Parathyroid adenoma (tissue), 2 donors: ENCODE results near the gene PEG3.

ENCODE experiments used
- H2AFZ ChIP-seq: fragments of 300-600 bp; sonication (generic); one replicate; pipeline ENCODE4 v1.7.0; 2017; ENCODE audit warnings: antibody characterized with exemption, mild to moderate bottlenecking
- H3K27ac ChIP-seq: fragments of 300-600 bp; sonication (generic); one replicate; pipeline ENCODE4 v1.7.0; 2017
- H3K27me3 ChIP-seq: fragments of 300-600 bp; sonication (generic); one replicate; pipeline ENCODE4 v1.7.0; 2017; ENCODE audit warnings: low read length; ENCODE audit not compliant: control insufficient read depth, insufficient read depth
- H3K36me3 ChIP-seq: fragments of 300-600 bp; sonication (generic); one replicate; pipeline ENCODE4 v1.7.0; 2017; ENCODE audit warnings: low read length; ENCODE audit not compliant: control insufficient read depth, insufficient read depth
- H3K4me1 ChIP-seq: fragments of 300-600 bp; sonication (generic); one replicate; pipeline ENCODE4 v1.7.0; 2017; ENCODE audit warnings: control low read depth
- H3K4me2 ChIP-seq: fragments of 300-600 bp; sonication (generic); one replicate; pipeline ENCODE4 v1.7.0; 2017; ENCODE audit warnings: low read length
- H3K4me3 ChIP-seq: fragments of 300-600 bp; sonication (generic); one replicate; pipeline ENCODE4 v1.7.0; 2017; ENCODE audit warnings: low read depth, low read length
- H3K79me2 ChIP-seq: fragments of 300-600 bp; sonication (generic); one replicate; pipeline ENCODE4 v1.7.0; 2017; ENCODE audit warnings: control low read depth
- H3K9ac ChIP-seq: fragments of 300-600 bp; sonication (generic); one replicate; pipeline ENCODE4 v1.7.0; 2017; ENCODE audit warnings: mild to moderate bottlenecking
- H3K9me3 ChIP-seq: fragments of 300-600 bp; sonication (generic); one replicate; pipeline ENCODE4 v1.7.0; 2017; ENCODE audit warnings: low read length; ENCODE audit not compliant: control insufficient read depth
- TF ChIP-seq, protein P1 (sequence below): fragments of 300-600 bp; sonication (generic); IDR thresholded peaks from one replicate; pipeline ENCODE4 v1.7.0; 2017; ENCODE audit warnings: antibody characterized with exemption, mild to moderate bottlenecking
- donor health status: primary hyperparathyroidism.

The PEG3 gene

DNA sequence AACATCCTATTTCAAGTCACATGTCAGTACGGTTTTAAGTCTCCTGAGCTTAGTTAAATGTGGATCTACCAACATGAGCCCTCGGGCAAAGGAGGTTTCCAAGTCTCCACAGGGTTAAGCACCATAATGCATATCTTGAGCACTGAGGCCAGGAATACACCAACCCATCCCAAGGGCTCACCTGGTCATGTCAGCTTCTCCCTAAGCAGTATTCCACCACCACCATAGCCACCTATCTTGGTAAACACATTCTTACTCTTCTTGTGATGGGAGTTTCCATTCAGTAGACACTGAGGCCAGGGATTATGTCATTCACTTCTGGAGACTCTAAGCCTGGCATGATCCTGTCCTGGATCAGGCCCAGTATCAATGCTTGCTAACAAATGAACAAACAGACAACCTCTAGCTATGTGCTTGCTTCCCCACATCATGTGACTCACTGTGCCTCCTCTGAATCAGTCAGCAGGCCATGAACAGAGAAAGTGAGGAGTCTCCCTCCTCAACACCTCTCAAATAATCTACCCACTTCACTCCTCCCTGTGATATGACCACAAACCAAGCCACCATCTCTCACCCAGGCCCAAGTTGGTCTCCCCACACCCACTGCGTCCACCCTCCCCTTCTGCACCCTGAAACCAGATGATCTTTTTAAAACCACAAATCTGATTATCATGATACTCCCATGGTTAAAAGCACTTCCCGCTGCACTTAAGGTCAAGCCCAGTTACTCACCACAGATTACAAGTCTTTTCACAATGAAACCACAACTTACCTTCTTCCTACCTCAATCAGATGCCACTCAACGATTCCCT is 5.8 kb downstream of the PEG3 start:
- H3K27me3 ChIP-seq = no peaks in the 10 kb centered on the region
- H3K79me2 ChIP-seq = peaks cover 3% of the 10 kb centered on the region
- no peaks in the 10 kb centered on the region for H3K36me3 ChIP-seq
- TF ChIP-seq, protein P1, sequence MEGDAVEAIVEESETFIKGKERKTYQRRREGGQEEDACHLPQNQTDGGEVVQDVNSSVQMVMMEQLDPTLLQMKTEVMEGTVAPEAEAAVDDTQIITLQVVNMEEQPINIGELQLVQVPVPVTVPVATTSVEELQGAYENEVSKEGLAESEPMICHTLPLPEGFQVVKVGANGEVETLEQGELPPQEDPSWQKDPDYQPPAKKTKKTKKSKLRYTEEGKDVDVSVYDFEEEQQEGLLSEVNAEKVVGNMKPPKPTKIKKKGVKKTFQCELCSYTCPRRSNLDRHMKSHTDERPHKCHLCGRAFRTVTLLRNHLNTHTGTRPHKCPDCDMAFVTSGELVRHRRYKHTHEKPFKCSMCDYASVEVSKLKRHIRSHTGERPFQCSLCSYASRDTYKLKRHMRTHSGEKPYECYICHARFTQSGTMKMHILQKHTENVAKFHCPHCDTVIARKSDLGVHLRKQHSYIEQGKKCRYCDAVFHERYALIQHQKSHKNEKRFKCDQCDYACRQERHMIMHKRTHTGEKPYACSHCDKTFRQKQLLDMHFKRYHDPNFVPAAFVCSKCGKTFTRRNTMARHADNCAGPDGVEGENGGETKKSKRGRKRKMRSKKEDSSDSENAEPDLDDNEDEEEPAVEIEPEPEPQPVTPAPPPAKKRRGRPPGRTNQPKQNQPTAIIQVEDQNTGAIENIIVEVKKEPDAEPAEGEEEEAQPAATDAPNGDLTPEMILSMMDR = no peak
- no peak overlapping the region for H3K9ac ChIP-seq
- H3K9me3 ChIP-seq = no peaks in the 10 kb centered on the region
- peaks cover 4% of the 10 kb centered on the region for H3K4me1 ChIP-seq
- H3K4me3 ChIP-seq = no peak overlapping the region
- no peak overlapping the region for H2AFZ ChIP-seq
- no peak overlapping the region for H3K4me2 ChIP-seq
- no peak overlapping the region for H3K27ac ChIP-seq

DNA sequence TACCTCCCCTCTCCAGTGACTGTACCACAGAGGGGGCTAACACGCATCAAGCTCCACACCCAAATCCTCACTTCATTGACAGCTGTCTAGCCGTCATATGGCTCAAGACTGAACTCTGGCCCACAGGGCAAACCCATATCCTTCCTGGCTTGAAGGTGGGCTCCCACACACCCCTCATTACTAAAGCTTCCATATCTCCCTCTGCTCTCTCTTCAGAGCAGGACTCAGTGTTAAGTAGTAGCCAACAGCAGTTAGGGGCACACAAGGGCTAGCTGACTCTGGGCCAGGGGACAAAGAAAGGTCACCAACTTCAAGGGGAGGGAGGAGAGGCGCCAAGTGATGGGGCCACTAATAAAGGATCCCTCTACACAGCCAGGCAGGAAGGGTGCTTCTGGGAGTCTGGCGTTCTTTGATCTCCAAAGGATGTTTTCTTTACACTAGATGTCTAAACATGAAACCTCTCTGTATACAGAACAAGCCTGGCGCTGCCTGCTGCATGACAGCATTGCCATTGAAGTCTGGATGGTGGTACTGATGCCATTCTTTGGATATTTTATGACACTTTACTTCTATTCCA is 8.1 kb downstream of the PEG3 start:
- Histone ChIP-seq H3K79me2 (peaks cover 5% of the 10 kb centered on the region), H3K4me3 (no peak overlapping the region), H3K9me3 (no peaks in the 10 kb centered on the region), H3K9ac (no peak overlapping the region), H3K4me1 (peaks cover 4% of the 10 kb centered on the region), H3K27ac (no peak overlapping the region), H3K27me3 (no peaks in the 10 kb centered on the region), H3K4me2 (no peak overlapping the region), H3K36me3 (no peaks in the 10 kb centered on the region), H2AFZ (no peak overlapping the region)
- TF ChIP-seq, protein P1 = no peak

DNA sequence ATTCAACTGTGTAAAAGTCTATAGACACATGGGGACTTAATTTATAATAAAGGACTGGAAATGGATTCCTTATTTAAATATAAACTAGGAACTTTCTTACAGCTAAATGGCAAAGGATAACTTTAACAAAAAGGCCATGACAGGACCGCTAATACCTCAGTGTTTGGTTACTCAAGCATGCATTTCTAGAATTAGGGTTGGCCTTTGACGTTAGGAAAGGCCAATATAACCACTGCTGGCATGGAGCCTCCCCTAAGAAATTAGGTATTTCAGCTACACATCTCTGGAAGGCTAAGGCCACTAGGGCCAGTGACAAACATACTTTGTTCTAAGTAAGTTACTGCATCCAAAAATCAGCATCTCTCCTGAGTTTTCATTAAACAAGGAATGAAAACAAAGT is 9.3 kb downstream of the PEG3 start:
- H3K4me2 ChIP-seq = no peak overlapping the region
- H3K4me1 ChIP-seq = peaks cover 4% of the 10 kb centered on the region
- H3K9ac ChIP-seq = no peak overlapping the region
- no peak overlapping the region for H3K27ac ChIP-seq
- H3K9me3 ChIP-seq = no peaks in the 10 kb centered on the region
- no peaks in the 10 kb centered on the region for H3K36me3 ChIP-seq
- H3K27me3 ChIP-seq = no peaks in the 10 kb centered on the region
- peaks cover 5% of the 10 kb centered on the region for H3K79me2 ChIP-seq
- no peak overlapping the region for H3K4me3 ChIP-seq
- H2AFZ ChIP-seq = no peak overlapping the region
- TF ChIP-seq, protein P1 = no peak

DNA sequence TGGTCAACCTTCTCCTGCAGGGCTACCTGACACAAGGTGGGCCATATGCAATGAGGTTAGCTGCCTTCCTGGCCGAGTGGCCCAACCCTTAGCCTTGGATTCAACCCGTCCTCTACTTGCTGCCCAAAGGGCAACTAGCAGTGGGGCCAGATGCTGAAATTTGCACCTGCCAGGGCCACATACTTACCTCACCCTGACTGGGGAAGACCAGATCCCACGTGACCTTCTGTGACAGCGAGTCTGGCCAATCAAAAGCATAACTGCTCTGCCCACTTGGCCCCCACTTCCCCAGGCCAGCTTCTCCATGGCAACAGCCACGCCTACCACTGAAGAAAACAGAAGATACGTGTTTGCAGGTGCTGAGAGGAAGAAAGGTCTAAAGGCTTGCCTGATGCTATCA is 10.9 kb downstream of the PEG3 start:
- no peak overlapping the region for H3K9ac ChIP-seq
- H3K79me2 ChIP-seq = peaks cover 5% of the 10 kb centered on the region
- H3K9me3 ChIP-seq = no peaks in the 10 kb centered on the region
- H3K4me1 ChIP-seq = peaks cover 4% of the 10 kb centered on the region
- no peaks in the 10 kb centered on the region for H3K36me3 ChIP-seq
- no peak overlapping the region for H3K4me2 ChIP-seq
- no peak overlapping the region for H3K27ac ChIP-seq
- no peaks in the 10 kb centered on the region for H3K27me3 ChIP-seq
- no peak overlapping the region for H2AFZ ChIP-seq
- TF ChIP-seq, protein P1 = no peak
- H3K4me3 ChIP-seq = no peak overlapping the region
